Esophagus squamous epithelium (tissue), 5 donors: ENCODE data around the gene CDCA8. TPM values are rescaled to one million over a fixed set of nuclear protein-coding genes. Genes with fewer than 3 reads are reported as not detected.

Experiments used
- DNase-seq: peaks from one replicate; lab custom pipeline; 2025; lab: John Stamatoyannopoulos, UW
- H3K27ac ChIP-seq, 4 donors: fragments of 200-600 bp; sonication (generic); one replicate each; pipeline ENCODE4 v1.5.1; 2016 to 2019; ENCODE audit warnings: mild to moderate bottlenecking in 1 of 4
- H3K27me3 ChIP-seq, 4 donors: fragments of 200-600 bp; sonication (generic); 1 replicate in 3 of 4; 2 replicates in 1 of 4; pipeline versions ENCODE4 v1.5.1 to v1.6.0; 2017 to 2021; ENCODE audit warnings: antibody characterized with exemption in 1 of 4
- H3K36me3 ChIP-seq, 3 donors: fragments of 200-600 bp; sonication (generic); one replicate each; pipeline ENCODE4 v1.5.1; 2016 to 2019
- H3K4me1 ChIP-seq, 3 donors: fragments of 200-600 bp; sonication (generic); one replicate each; pipeline ENCODE4 v1.5.1; 2017 to 2019
- H3K4me3 ChIP-seq, 4 donors: fragments of 200-600 bp; sonication (generic); 1 replicate in 3 of 4; 2 replicates in 1 of 4; pipeline ENCODE4 v1.5.1; 2016 to 2019; ENCODE audit warnings: mild to moderate bottlenecking in 2 of 4, moderate library complexity in 1 of 4
- H3K9me3 ChIP-seq, 3 donors: fragments of 200-600 bp; sonication (generic); one replicate each; pipeline ENCODE4 v1.5.1; 2016 to 2019
- CTCF ChIP-seq, 6 experiments: fragments of 450-650 bp in 4 of 6; fragments of 200-600 bp in 2 of 6; sonication (generic) in 2 of 6; IDR thresholded peaks; one replicate each; pipeline ENCODE4 v1.5.1; 2016 to 2019; ENCODE audit warnings: antibody characterized with exemption in 6 of 6, mild to moderate bottlenecking in 4 of 6, moderate library complexity in 4 of 6
- POLR2A ChIP-seq, 4 donors: fragments of 450-650 bp; IDR thresholded peaks; one replicate each; pipeline ENCODE4 v1.6.1; 2017; ENCODE audit warnings: antibody characterized with exemption in 4 of 4, mild to moderate bottlenecking in 4 of 4, moderate library complexity in 3 of 4
- WGBS, 2 donors: methylation state at CpG; one replicate each; pipeline ENCODE4 v1.1.5; 2018; 5-methylcytosine and 5-hydroxymethylcytosine counted together
- intact Hi-C: fragments of 100-400 bp; cut with DNase I; formaldehyde crosslinking; loops from one replicate; pipeline ENCODE4 v1.15.0; 2022
- total RNA-seq, 4 donors: library from RNA; depleted of rRNA; stranded (reverse); fragments of >200 nt; gene quantifications; one replicate each; pipeline ENCODE4 v1.1.0, GENCODE V29; 2016
- donor health status: DM: yes; HTN: yes; CAD: no.

Gene CDCA8
- total RNA-seq, 4 donors from 2014 or later: 3.4 to 15.1 (median 7.5) TPM

DNA sequence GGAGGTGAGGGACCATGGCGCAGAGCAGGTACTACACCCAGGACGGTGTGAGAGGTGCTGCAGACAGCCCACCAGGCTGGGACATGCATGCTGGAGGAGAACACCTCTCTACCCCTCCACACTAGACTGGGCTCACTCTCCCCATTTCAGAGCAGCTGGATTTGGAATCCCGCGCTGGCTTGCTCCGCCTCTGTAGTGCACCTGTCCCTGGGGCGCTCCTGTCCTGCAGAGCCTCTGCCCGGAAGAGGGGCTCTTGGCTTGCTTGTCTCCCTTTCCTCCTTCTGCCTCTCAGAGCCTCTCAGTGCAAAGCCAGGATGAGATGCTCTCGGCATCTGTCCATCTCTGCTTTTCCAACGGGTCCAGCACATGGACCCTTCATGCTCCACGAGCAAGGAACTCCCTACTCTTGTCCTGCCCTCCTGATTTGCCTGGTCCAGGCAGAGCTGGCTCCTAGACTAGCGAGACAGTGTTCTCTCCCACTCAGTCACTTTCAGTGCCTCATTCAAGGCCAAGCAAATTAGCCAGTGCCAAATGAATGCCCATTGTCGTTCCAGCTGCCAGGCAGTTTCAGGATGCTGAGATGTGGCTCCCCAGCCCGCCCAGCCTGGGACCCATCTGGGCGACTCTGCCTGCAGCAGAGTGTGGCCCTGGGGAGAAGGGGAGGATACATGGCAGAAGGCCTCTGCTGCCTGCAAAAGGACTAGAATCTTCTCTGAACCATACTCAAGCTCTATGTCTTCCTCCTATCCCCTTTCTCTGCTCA is 33.7 kb downstream of the CDCA8 start:
- H3K27me3 ChIP-seq: peaks cover 0 to 47% (median 0%) of the 10 kb centered on the region in 4 donors

DNA sequence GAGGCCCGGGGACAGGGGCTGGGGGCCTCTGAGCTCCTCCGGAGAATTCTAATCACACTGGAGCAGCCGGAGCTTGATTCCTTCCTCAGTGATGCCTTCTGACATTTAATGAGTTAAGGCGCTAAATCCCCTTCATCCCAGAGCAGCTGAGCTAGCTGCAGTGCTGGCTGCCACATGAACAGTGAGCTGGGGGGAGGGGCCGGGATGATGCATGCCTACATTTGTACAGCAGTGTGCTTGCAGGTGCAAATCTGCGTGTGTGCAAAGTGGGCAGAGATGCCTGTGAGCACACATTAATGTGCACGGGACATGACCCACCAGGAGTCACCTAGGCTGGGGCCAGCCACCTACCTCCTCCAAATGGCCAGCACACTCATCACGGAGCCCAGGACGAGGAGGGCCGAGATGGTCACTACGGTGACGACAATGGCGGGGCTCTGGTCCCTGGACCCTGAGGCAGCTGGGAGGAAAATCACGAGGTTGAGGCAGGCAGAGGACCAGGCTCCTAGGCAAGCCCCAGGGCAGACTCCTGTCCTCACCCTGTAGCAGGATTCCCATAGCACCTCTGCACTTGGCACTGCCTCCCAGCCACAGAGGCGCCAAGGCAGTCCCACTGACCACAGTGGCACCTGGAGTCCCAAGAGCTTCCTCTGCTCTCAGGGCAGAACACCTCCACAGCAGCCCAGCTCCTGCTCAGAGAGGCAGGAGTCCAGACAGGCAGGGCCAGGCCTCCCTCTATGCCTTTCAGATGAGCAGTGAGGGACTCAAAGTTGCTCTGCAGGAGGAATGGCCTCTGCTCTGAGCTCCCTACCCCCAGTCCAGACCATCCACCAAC is 34.7 kb downstream of the CDCA8 start:
- 0 to 54% methylated on average over 1 to 11 of the region's 15 CpGs for WGBS, 2 donors
- H3K36me3 ChIP-seq: no peaks in the 10 kb centered on the region
- no peak overlapping the region for H3K4me3 ChIP-seq
- intact Hi-C loops: no loop called here
- peaks cover 0 to 43% (median 0%) of the 10 kb centered on the region in 4 donors for H3K27me3 ChIP-seq
- DNase-seq: no peak
- H3K9me3 ChIP-seq: no peaks in the 10 kb centered on the region
- no peaks in the 10 kb centered on the region for H3K4me1 ChIP-seq
- H3K27ac ChIP-seq: no peak overlapping the region
- TF ChIP-seq CTCF (IDR thresholded peaks at IDR 0.05): no peak
- no peak for TF ChIP-seq POLR2A (IDR thresholded peaks at IDR 0.05)

More for the DNA sequence above, 33.7 kb downstream of the CDCA8 start:
- TF ChIP-seq POLR2A (IDR thresholded peaks at IDR 0.05): no peak
- no peak for TF ChIP-seq CTCF (IDR thresholded peaks at IDR 0.05)
- 62 to 69% methylated on average over 11 to 14 of the region's 14 CpGs for WGBS, 2 donors
- Histone ChIP-seq H3K36me3 (no peaks in the 10 kb centered on the region), H3K27ac (no peak overlapping the region), H3K4me1 (no peaks in the 10 kb centered on the region), H3K9me3 (no peaks in the 10 kb centered on the region), H3K4me3 (no peak overlapping the region)
- DNase-seq: no peak
- intact Hi-C loops: no loop called here

GRCh38 chr1:37728416-37728815 is 36.1 kb downstream of the CDCA8 start:
- H3K4me1 ChIP-seq: no peaks in the 10 kb centered on the region
- intact Hi-C loops: no loop called here
- H3K4me3 ChIP-seq: no peak overlapping the region
- H3K9me3 ChIP-seq: no peaks in the 10 kb centered on the region
- peaks cover 0 to 57% (median 0%) of the 10 kb centered on the region in 4 donors for H3K27me3 ChIP-seq
- H3K27ac ChIP-seq: no peak overlapping the region
- WGBS, 2 donors: 68 to 84% methylated on average over 4 of the region's 4 CpGs
- no peak for DNase-seq
- H3K36me3 ChIP-seq: no peaks in the 10 kb centered on the region
- no peak for TF ChIP-seq POLR2A (IDR thresholded peaks at IDR 0.05)
- no peak for TF ChIP-seq CTCF (IDR thresholded peaks at IDR 0.05)

- DNase-seq: no peak
- WGBS, 2 donors: 70 to 74% methylated on average over 5 of the region's 5 CpGs
- H3K9me3 ChIP-seq: no peaks in the 10 kb centered on the region
- no peak overlapping the region for H3K27ac ChIP-seq
- intact Hi-C loops: no loop called here
- peaks cover 0 to 72% (median under 1%) of the 10 kb centered on the region in 4 donors for H3K27me3 ChIP-seq
- H3K36me3 ChIP-seq: no peaks in the 10 kb centered on the region
- TF ChIP-seq CTCF (IDR thresholded peaks at IDR 0.05) (no peak), POLR2A (IDR thresholded peaks at IDR 0.05) (no peak)
- peaks cover 0 to 6% (median 0%) of the 10 kb centered on the region in 3 donors for H3K4me1 ChIP-seq
- no peak overlapping the region for H3K4me3 ChIP-seq
These were observed 38.1 kb downstream of the CDCA8 start for GRCh38 chr1:37730376-37730775.
